ENCODE results near the gene GRIA3.

Gene GRIA3

GRCh38 chrX:123450222-123450621 lies 266.1 kb downstream of the GRIA3 start:
- Histone ChIP-seq H3K4me3 (ENCODE audit: low read depth, low read length) (no peak overlapping the region), H3K9me3 (ENCODE audit: control insufficient read depth, low read length) (no peaks in the 10 kb centered on the region), H2AFZ (no peak overlapping the region), H3K4me2 (ENCODE audit: low read length) (no peak overlapping the region), H3K4me1 (peaks cover 17% of the 10 kb centered on the region), H3K27me3 (ENCODE audit: control insufficient read depth, insufficient read depth, low read length) (no peaks in the 10 kb centered on the region), H3K27ac (peak overlapping the region; percentile 51), H3K9ac (no peak overlapping the region), H3K36me3 (ENCODE audit: control insufficient read depth, insufficient read depth, low read length) (no peaks in the 10 kb centered on the region), H3K79me2 (no peaks in the 10 kb centered on the region)
- peak; percentile 31 for TF ChIP-seq CTCF (IDR thresholded peaks at IDR 0.05)

GRCh38 chrX:123454712-123455431 lies 270.8 kb downstream of the GRIA3 start:
- Histone ChIP-seq H3K9me3 (ENCODE audit: control insufficient read depth, low read length) (no peaks in the 10 kb centered on the region), H3K27ac (peak overlapping the region; percentile 53), H3K4me3 (ENCODE audit: low read depth, low read length) (no peak overlapping the region), H2AFZ (no peak overlapping the region), H3K9ac (no peak overlapping the region), H3K79me2 (no peaks in the 10 kb centered on the region), H3K4me1 (peaks cover 11% of the 10 kb centered on the region), H3K4me2 (ENCODE audit: low read length) (peak overlapping the region; percentile 31), H3K36me3 (ENCODE audit: control insufficient read depth, insufficient read depth, low read length) (no peaks in the 10 kb centered on the region), H3K27me3 (ENCODE audit: control insufficient read depth, insufficient read depth, low read length) (no peaks in the 10 kb centered on the region)
- TF ChIP-seq CTCF (IDR thresholded peaks at IDR 0.05): no peak

- H3K36me3 ChIP-seq (ENCODE audit: control insufficient read depth, insufficient read depth, low read length): no peaks in the 10 kb centered on the region
- no peak overlapping the region for H2AFZ ChIP-seq
- no peak for TF ChIP-seq CTCF (IDR thresholded peaks at IDR 0.05)
- H3K4me1 ChIP-seq: peaks cover 10% of the 10 kb centered on the region
- H3K9ac ChIP-seq: no peak overlapping the region
- H3K27ac ChIP-seq: peak overlapping the region; percentile 53
- no peaks in the 10 kb centered on the region for H3K9me3 ChIP-seq (ENCODE audit: control insufficient read depth, low read length)
- no peaks in the 10 kb centered on the region for H3K79me2 ChIP-seq
- H3K4me3 ChIP-seq (ENCODE audit: low read depth, low read length): no peak overlapping the region
- H3K27me3 ChIP-seq (ENCODE audit: control insufficient read depth, insufficient read depth, low read length): no peaks in the 10 kb centered on the region
- H3K4me2 ChIP-seq (ENCODE audit: low read length): no peak overlapping the region
Observed at GRCh38 chrX:123455693-123456092, 271.6 kb downstream of the GRIA3 start.

- H2AFZ ChIP-seq: no peak overlapping the region
- no peaks in the 10 kb centered on the region for H3K79me2 ChIP-seq
- H3K9ac ChIP-seq: no peak overlapping the region
- no peaks in the 10 kb centered on the region for H3K27me3 ChIP-seq (ENCODE audit: control insufficient read depth, insufficient read depth, low read length)
- no peak overlapping the region for H3K4me3 ChIP-seq (ENCODE audit: low read depth, low read length)
- no peak for TF ChIP-seq CTCF (IDR thresholded peaks at IDR 0.05)
- no peaks in the 10 kb centered on the region for H3K9me3 ChIP-seq (ENCODE audit: control insufficient read depth, low read length)
- no peak overlapping the region for H3K4me2 ChIP-seq (ENCODE audit: low read length)
- H3K27ac ChIP-seq: no peak overlapping the region
- H3K36me3 ChIP-seq (ENCODE audit: control insufficient read depth, insufficient read depth, low read length): no peaks in the 10 kb centered on the region
- no peaks in the 10 kb centered on the region for H3K4me1 ChIP-seq
Observed at GRCh38 chrX:123464709-123465108, 280.6 kb downstream of the GRIA3 start.

- Histone ChIP-seq H3K79me2 (no peaks in the 10 kb centered on the region), H3K27me3 (ENCODE audit: control insufficient read depth, insufficient read depth, low read length) (no peaks in the 10 kb centered on the region), H3K9ac (no peak overlapping the region), H3K27ac (no peak overlapping the region), H3K4me2 (ENCODE audit: low read length) (no peak overlapping the region), H3K36me3 (ENCODE audit: control insufficient read depth, insufficient read depth, low read length) (no peaks in the 10 kb centered on the region), H2AFZ (no peak overlapping the region), H3K4me1 (no peaks in the 10 kb centered on the region), H3K9me3 (ENCODE audit: control insufficient read depth, low read length) (no peaks in the 10 kb centered on the region), H3K4me3 (ENCODE audit: low read depth, low read length) (no peak overlapping the region)
- TF ChIP-seq CTCF (IDR thresholded peaks at IDR 0.05): no peak
Observed at GRCh38 chrX:123468481-123468880, 284.4 kb downstream of the GRIA3 start.

Data from parathyroid adenoma (tissue), 2 donors.